ENCODE results near the gene TENT5A.

DNA sequence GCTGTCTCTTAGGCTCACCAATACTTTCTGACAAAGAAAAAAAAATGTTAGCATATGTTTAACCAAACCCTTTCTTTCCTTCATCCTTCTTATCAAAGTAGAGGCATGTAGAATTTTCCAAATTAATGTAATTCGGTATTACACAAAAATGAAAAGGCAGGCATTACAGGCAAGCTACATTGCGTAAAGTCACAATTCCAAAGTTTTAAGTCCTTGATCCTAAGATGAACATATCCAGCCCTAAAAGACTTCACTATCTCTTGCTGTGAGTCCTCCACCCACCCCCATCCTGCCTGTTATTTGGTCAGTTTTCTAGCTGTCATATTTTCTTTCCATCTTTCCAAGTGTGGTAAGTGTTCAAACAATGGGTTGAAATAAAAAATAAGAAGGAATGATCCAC, 12.1 kb upstream of the TENT5A start:
- no peak for TF ChIP-seq POLR2AphosphoS5 (IDR thresholded peaks at IDR 0.05; ENCODE audit: low read depth, low read length)
- no peak for TF ChIP-seq TAF1 (IDR thresholded peaks at IDR 0.05; ENCODE audit: low read depth, low read length)
- TF ChIP-seq POLR2A (IDR thresholded peaks at IDR 0.05; ENCODE audit: low read depth, low read length): no peak
